Ovary (tissue), 9 donors: ENCODE data around the gene USP13. TPM values are rescaled to one million over a fixed set of nuclear protein-coding genes. Genes with fewer than 3 reads are reported as not detected.

Experiments
- DNase-seq, 5 donors: peaks; one replicate each; pipeline ENCODE4 v3.0.0-alpha.2; 2019 to 2020
- H3K27ac ChIP-seq, 2 donors: fragments of 200-600 bp; one replicate each; pipeline versions ENCODE4 v1.5.1 to v1.8.0; 2019 to 2022
- H3K27me3 ChIP-seq: fragments of 200-600 bp; one replicate; pipeline ENCODE4 v1.8.0; 2022
- H3K36me3 ChIP-seq: fragments of 200-600 bp; sonication (generic); one replicate; pipeline ENCODE4 v1.5.1; 2019
- H3K4me1 ChIP-seq: one replicate; pipeline ENCODE4 v1.8.1; 2013; ENCODE audit warnings: mild to moderate bottlenecking, moderate library complexity; ENCODE audit not compliant: insufficient read depth
- H3K4me3 ChIP-seq: fragments of 200-600 bp; sonication (generic); one replicate; pipeline ENCODE4 v1.5.1; 2017
- H3K9me3 ChIP-seq, 2 donors: fragments of 200-600 bp in 1 of 2; sonication (generic) in 1 of 2; one replicate each; pipeline versions ENCODE4 v1.5.1 to v1.8.1; 2013 to 2019; ENCODE audit warnings: mild to moderate bottlenecking in 1 of 2, moderate library complexity in 1 of 2
- EP300 ChIP-seq: sonication (generic); formaldehyde crosslinking; IDR thresholded peaks from one replicate; pipeline ENCODE4 v1.6.1; 2017; ENCODE audit warnings: antibody characterized with exemption
- POLR2A ChIP-seq: fragments of 450-650 bp; IDR thresholded peaks from one replicate; pipeline ENCODE4 v1.6.1; 2017; ENCODE audit warnings: antibody characterized with exemption, mild to moderate bottlenecking, moderate library complexity
- WGBS, 3 donors: extraction: QIAGEN DNeasy Blood & Tissue Kit in 1 of 3; methylation state at CpG; one replicate each; pipeline versions ENCODE4 v1.1.5 to v1.1.7; 2013 to 2017; 5-methylcytosine and 5-hydroxymethylcytosine counted together
- intact Hi-C, 4 donors: fragments of 100-400 bp; cut with DNase I; formaldehyde crosslinking; loops; one replicate each; pipeline versions ENCODE4 v1.11.0 to v1.15.1; 2022 to 2023
- polyA plus RNA-seq, 2 donors: library from polyadenylated mRNA; stranded (reverse); fragments of 200-250 nt in 1 of 2; fragments of 350-450 nt in 1 of 2; fragmentation: Illumina TruSeq in 1 of 2; extraction: RNeasy Lipid Tissue Mini Kit (QIAGEN cat#74804) in 1 of 2; gene quantifications; one replicate each; pipeline ENCODE4 v1.2.3, GENCODE V29; 2013 to 2014
- total RNA-seq, 7 donors: library from RNA; depleted of rRNA in 2 of 7; stranded (reverse); fragments of >200 nt in 2 of 7; fragmentation: NEBNext Ultra II Directional in 3 of 7; extraction: Animal tissue kit (Norgen Biotek cat#: 25700) in 3 of 7; gene quantifications; one replicate each; pipeline versions ENCODE4 v1.1.0 to v1.2.4, GENCODE V29; 2016 to 2023
- TF ChIP-seq, protein P1 (sequence below), 3 donors: fragments of 450-650 bp in 2 of 3; fragments of 200-600 bp in 1 of 3; IDR thresholded peaks; one replicate each; pipeline versions ENCODE4 v1.5.1 to v1.8.0; 2016 to 2022; ENCODE audit warnings: antibody characterized with exemption in 3 of 3, mild to moderate bottlenecking in 1 of 3
- donor health status: DM: no; HTN: no; CAD: no; lungs with moderate emphysema.
- donor health status: DM: no; HTN: no; CAD: no.
- donor health status: Bipolar disorder and iron deficiency.
- donor health status: DM: yes; HTN: yes; CAD: no.
- donor health status: DM: no; HTN: no; CAD: no.
- donor health status: DM: yes; HTN: yes; CAD: no.

Gene USP13
- total and polyA plus RNA-seq, 9 donors, result 7.0 to 26.3 (median 19.4) TPM

DNA sequence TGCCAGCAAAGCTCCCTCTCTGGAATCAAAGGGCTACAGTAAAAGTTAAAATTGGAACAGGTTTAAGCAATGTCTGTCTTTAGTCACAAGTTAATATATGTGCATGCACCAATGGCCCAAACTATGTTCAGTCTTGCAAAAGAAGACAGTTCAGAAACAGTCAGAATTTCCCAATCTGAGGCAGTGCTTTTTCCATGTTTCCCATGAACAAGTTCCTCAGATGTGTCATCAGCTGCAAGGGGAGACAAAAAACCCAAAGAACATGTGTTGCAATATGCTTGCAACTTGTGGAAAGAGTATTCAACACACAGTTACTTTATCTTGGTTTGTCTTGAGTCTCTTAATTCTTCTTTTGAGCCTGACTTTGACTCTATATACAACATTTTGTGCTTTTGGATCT lies 148.4 kb downstream of the USP13 start:
- no peaks in the 10 kb centered on the region for H3K4me1 ChIP-seq
- no peaks in the 10 kb centered on the region for H3K27me3 ChIP-seq
- H3K9me3 ChIP-seq, result no peaks in the 10 kb centered on the region
- H3K36me3 ChIP-seq, result no peaks in the 10 kb centered on the region
- intact Hi-C loops, result loop anchor here in 2 of 4 donors (5.0 to 10.0 kb wide), 2 partner anchors 794 to 851 kb away; no protein-coding TSS in a partner anchor
- H3K4me3 ChIP-seq, result no peak overlapping the region
- TF ChIP-seq, protein P1, sequence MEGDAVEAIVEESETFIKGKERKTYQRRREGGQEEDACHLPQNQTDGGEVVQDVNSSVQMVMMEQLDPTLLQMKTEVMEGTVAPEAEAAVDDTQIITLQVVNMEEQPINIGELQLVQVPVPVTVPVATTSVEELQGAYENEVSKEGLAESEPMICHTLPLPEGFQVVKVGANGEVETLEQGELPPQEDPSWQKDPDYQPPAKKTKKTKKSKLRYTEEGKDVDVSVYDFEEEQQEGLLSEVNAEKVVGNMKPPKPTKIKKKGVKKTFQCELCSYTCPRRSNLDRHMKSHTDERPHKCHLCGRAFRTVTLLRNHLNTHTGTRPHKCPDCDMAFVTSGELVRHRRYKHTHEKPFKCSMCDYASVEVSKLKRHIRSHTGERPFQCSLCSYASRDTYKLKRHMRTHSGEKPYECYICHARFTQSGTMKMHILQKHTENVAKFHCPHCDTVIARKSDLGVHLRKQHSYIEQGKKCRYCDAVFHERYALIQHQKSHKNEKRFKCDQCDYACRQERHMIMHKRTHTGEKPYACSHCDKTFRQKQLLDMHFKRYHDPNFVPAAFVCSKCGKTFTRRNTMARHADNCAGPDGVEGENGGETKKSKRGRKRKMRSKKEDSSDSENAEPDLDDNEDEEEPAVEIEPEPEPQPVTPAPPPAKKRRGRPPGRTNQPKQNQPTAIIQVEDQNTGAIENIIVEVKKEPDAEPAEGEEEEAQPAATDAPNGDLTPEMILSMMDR (IDR thresholded peaks at IDR 0.05), result no peak
- TF ChIP-seq POLR2A, result no peak
- no peak for TF ChIP-seq EP300
- no peak for DNase-seq
- H3K27ac ChIP-seq, result no peak overlapping the region

DNA sequence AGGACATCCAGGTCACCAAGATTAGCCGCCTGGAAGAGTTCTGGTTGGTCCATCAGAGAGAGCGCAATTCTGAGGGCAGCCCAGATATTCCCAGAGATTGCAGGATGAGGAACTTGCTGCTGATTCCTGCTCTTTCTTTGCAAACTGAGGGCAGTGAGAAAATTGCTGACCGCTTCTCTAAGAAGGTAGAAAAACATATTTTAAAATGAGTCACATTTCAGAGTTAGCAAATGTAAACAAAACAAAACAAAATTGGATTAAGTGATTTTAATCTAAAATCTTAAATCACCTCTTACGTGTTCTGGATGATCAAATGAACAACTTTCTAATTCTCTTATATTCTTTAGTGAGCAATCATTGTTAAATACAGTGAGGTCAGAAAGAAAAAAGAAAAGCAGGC lies 149.0 kb downstream of the USP13 start:
- no peaks in the 10 kb centered on the region for H3K4me1 ChIP-seq
- no peak overlapping the region for H3K4me3 ChIP-seq
- H3K36me3 ChIP-seq, result no peaks in the 10 kb centered on the region
- WGBS, 3 donors, result 91 to 92% (median 91%) methylated on average over 4 of the region's 4 CpGs
- DNase-seq, result no peak
- intact Hi-C loops, result loop anchor here in 2 of 4 donors (5.0 to 10.0 kb wide), 2 partner anchors 793 to 850 kb away; no protein-coding TSS in a partner anchor
- H3K27ac ChIP-seq, result no peak overlapping the region
- H3K9me3 ChIP-seq, result no peaks in the 10 kb centered on the region
- no peak for TF ChIP-seq POLR2A
- TF ChIP-seq, protein P1 (IDR thresholded peaks at IDR 0.05), result no peak
- TF ChIP-seq EP300, result no peak
- H3K27me3 ChIP-seq, result no peaks in the 10 kb centered on the region

DNA sequence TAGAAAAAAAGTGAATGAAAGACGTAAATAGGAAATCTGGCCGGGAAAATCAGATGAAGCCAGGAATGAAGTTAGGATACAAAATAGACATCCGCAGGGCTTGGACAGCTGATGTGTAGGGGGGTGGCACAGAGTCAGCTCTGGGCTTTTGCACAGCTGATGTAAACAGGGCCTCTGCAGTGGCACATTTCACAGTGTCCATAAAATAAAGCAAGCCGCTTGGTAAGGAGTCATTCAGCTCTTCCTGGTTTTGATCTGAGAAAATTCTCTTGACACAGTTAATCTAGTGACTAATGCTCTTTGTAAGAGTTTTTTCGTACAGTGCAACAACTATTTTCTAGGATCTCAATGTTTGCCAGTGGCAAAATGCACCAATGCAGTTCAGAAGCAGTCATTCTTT lies 153.3 kb downstream of the USP13 start:
- no peaks in the 10 kb centered on the region for H3K36me3 ChIP-seq
- no peak overlapping the region for H3K4me3 ChIP-seq
- 77 to 88% (median 88%) methylated on average over 5 of the region's 5 CpGs for whole genome bisulfite sequencing, 3 donors
- intact Hi-C loops, result loop anchor here in 1 of 4 donors (10.0 kb wide), 1 partner anchor 789 kb away; no protein-coding TSS in a partner anchor
- DNase-seq, result no peak
- H3K27me3 ChIP-seq, result no peaks in the 10 kb centered on the region
- no peaks in the 10 kb centered on the region for H3K9me3 ChIP-seq
- H3K4me1 ChIP-seq, result no peaks in the 10 kb centered on the region
- no peak overlapping the region for H3K27ac ChIP-seq
- TF ChIP-seq EP300 (no peak), POLR2A (no peak)
- TF ChIP-seq, protein P1 (IDR thresholded peaks at IDR 0.05), result no peak

DNA sequence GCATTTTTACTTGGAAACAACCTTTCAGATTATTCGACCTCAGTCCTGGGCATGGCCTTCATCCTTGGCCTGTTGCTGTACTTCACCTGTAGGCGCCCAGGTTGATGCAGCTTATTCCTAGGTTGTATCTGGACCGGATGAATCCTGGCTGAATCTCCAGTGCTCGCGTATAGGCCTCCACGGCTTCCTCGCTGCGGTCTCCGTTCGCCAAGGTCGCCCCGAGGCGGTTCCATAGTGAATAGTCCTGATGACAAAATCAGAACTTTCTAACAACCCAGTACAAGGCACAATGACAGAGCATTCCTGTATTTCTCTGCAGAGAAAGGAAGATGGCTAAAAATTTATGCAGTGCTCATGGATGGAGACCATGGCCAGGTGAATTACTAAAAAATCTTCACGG lies 154.7 kb downstream of the USP13 start:
- no peak for DNase-seq
- 95 to 96% (median 95%) methylated on average over 14 of the region's 14 CpGs for WGBS, 3 donors
- H3K4me3 ChIP-seq, result no peak overlapping the region
- TF ChIP-seq EP300 (no peak), POLR2A (no peak)
- TF ChIP-seq, protein P1 (IDR thresholded peaks at IDR 0.05), result no peak
- H3K4me1 ChIP-seq, result no peaks in the 10 kb centered on the region
- H3K27ac ChIP-seq, result no peak overlapping the region
- H3K36me3 ChIP-seq, result no peaks in the 10 kb centered on the region
- H3K9me3 ChIP-seq, result no peaks in the 10 kb centered on the region
- H3K27me3 ChIP-seq, result no peaks in the 10 kb centered on the region
- intact Hi-C loops, result loop anchor here in 1 of 4 donors (10.0 kb wide), 1 partner anchor 787 kb away; no protein-coding TSS in a partner anchor
